Measurements from ENCODE around the gene MPZL1. TPM values are rescaled to one million over a fixed set of nuclear protein-coding genes. Genes with fewer than 3 reads are reported as not detected.

MPZL1 gene
- total and polyA plus RNA-seq, 4 donors: 11.3 to 26.1 (median 16.8) TPM

GRCh38 chr1:167734227-167734626, 12.4 kb downstream of the MPZL1 start:
- Histone ChIP-seq H3K4me1 (ENCODE audit: control insufficient read depth in 4 of 4, insufficient read depth in 4 of 4, low read length in 3 of 4) (peaks cover 0 to 4% (median 0%) of the 10 kb centered on the region in 4 donors), H3K4me3 (ENCODE audit: low read depth in 1 of 3, low read length in 3 of 3) (no peak overlapping the region), H3K9me3 (ENCODE audit: control insufficient read depth in 4 of 4, low read length in 3 of 4) (no peaks in the 10 kb centered on the region), H3K27ac (ENCODE audit: low read depth in 1 of 2, low read length in 2 of 2) (no peak overlapping the region), H3K36me3 (ENCODE audit: control insufficient read depth in 4 of 4, insufficient read depth in 3 of 4, low read depth in 1 of 4, low read length in 3 of 4) (peaks cover 0 to 3% (median 0%) of the 10 kb centered on the region in 4 donors), H3K9ac (ENCODE audit: low read depth in 1 of 2, low read length in 2 of 2) (no peak overlapping the region), H3K27me3 (ENCODE audit: control insufficient read depth in 4 of 4, insufficient read depth in 4 of 4, low read length in 3 of 4) (no peaks in the 10 kb centered on the region)
- DNase-seq (ENCODE audit: low spot score): no peak
- TF ChIP-seq YY1 (IDR thresholded peaks at IDR 0.05) (no peak), RAD21 (IDR thresholded peaks at IDR 0.05) (no peak), RXRA (IDR thresholded peaks at IDR 0.05) (no peak), SP1 (IDR thresholded peaks at IDR 0.05) (no peak), FOXA2 (IDR thresholded peaks at IDR 0.05) (no peak), REST (IDR thresholded peaks at IDR 0.05) (no peak), NR2F2 (IDR thresholded peaks at IDR 0.05) (no peak), FOXA1 (IDR thresholded peaks at IDR 0.05) (no peak)
- 98% methylated on average over 4 of the region's 4 CpGs for WGBS

- Histone ChIP-seq H3K9ac (ENCODE audit: low read depth in 1 of 2, low read length in 2 of 2) (no peak overlapping the region), H3K4me1 (ENCODE audit: control insufficient read depth in 4 of 4, insufficient read depth in 4 of 4, low read length in 3 of 4) (peaks cover 0 to 4% (median 0%) of the 10 kb centered on the region in 4 donors), H3K27me3 (ENCODE audit: control insufficient read depth in 4 of 4, insufficient read depth in 4 of 4, low read length in 3 of 4) (no peaks in the 10 kb centered on the region), H3K36me3 (ENCODE audit: control insufficient read depth in 4 of 4, insufficient read depth in 3 of 4, low read depth in 1 of 4, low read length in 3 of 4) (peaks cover 0 to 3% (median 0%) of the 10 kb centered on the region in 4 donors), H3K27ac (ENCODE audit: low read depth in 1 of 2, low read length in 2 of 2) (no peak overlapping the region), H3K9me3 (ENCODE audit: control insufficient read depth in 4 of 4, low read length in 3 of 4) (no peaks in the 10 kb centered on the region), H3K4me3 (ENCODE audit: low read depth in 1 of 3, low read length in 3 of 3) (no peak overlapping the region)
- WGBS: 94% methylated on average over 1 of the region's 1 CpG
- no peak for DNase-seq (ENCODE audit: low spot score)
- no peak for TF ChIP-seq TAF1 (conservative IDR thresholded peaks at IDR 0.05)
- no peak for TF ChIP-seq CTCF (IDR thresholded peaks at IDR 0.05; ENCODE audit: low read depth, low read length, missing input control)
- no peak for TF ChIP-seq JUND (IDR thresholded peaks at IDR 0.05)
- TF ChIP-seq RXRA (IDR thresholded peaks at IDR 0.05): no peak
- no peak for TF ChIP-seq HNF4G (IDR thresholded peaks at IDR 0.05)
- TF ChIP-seq ATF3 (IDR thresholded peaks at IDR 0.05): no peak
- no peak for TF ChIP-seq RAD21 (IDR thresholded peaks at IDR 0.05)
- TF ChIP-seq HNF4A (conservative IDR thresholded peaks at IDR 0.05): no peak
- no peak for TF ChIP-seq ZBTB33 (IDR thresholded peaks at IDR 0.05)
- TF ChIP-seq FOXA2 (IDR thresholded peaks at IDR 0.05): no peak
These were observed 13.1 kb downstream of the MPZL1 start for GRCh38 chr1:167734841-167735240.

All from liver (tissue), 9 donors.